ENCODE data around the gene TRIOBP.
"Not testable (repeated sequence)": the region's sequence is repeated elsewhere in the genome, so short reads cannot be mapped to it uniquely, and the experiment has no call there.

TRIOBP gene

DNA sequence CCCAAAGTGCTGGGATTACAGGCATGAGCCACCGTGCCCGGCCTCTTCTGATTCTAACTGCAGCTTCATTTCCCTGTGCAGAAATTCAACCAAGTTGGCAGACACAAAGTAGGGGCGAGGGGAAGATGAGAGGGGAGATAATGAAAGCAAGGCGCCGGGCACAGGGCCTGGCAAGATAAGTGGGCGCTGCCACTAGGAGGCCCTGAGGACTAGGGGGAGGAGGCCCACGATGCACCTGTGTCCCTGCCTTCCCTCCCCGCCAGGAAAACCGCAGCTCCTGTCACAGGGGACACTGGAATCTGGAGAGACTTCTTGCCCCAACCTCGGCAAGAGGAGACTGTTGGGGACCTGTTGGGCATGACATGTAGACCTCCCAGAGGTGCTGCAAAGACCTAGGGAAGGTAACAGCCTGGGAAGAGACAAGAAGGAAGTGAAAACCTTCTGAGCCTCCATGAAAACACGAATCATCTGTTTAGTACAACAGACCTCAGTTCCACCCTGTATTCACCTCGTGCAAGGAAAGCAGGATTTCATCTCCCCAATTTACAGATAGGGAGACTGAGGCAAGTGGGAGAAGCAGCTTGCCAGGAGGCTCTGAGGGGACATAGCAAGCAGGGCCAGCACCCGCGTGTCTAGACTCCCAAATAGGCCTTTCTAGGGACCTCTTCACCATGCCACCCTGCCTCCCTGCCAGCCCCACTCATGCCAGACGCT lies 24.5 kb upstream of the TRIOBP start:
- no peak for DNase-seq

DNA sequence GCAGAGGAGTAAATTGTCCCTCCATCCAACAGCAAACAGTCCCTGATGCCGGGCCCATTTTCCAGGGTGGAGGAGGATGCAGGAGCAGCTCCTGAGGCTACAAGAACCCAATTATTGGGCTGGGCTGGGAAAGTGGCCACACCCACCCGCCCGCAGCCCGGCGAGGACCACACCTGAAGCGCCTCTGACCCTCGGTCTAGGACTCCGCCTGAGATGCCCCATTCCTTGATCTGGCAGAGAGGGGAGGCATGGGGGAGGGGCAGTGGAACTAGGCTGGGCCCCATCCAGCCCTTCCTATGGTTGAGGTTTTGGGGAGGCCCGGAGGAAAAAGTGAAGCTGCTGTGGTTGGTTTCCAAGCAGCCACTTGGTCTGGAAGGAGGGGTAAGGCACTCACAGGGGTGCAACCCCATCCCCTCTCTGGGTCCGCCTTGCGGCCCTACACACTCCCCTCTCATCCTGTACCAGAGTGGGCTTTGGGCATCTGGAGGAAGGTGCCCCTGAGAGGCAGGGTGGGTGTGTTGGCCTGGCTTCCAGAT lies 23.9 kb upstream of the TRIOBP start:
- DNase-seq = no peak

DNA sequence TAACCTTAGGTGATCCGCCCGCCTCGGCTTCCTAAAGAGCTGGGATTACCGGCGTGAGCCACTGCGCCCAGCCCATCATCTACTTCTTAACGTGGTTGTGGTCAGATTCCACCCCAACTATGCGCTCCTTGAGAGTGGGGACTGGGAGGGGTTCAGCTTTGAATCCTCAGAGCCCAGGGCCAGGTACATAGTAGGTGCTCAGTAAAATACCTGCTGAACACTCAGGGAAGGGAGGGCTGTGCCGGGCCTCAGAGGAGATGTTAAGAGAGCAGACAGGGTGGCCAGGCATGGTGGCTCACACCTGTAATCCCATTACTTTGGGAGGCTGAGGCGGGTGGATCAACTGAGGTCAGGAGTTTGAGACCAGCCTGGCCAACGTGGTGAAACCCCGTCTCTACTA lies 22.6 kb upstream of the TRIOBP start:
- no peak for DNase-seq

DNA sequence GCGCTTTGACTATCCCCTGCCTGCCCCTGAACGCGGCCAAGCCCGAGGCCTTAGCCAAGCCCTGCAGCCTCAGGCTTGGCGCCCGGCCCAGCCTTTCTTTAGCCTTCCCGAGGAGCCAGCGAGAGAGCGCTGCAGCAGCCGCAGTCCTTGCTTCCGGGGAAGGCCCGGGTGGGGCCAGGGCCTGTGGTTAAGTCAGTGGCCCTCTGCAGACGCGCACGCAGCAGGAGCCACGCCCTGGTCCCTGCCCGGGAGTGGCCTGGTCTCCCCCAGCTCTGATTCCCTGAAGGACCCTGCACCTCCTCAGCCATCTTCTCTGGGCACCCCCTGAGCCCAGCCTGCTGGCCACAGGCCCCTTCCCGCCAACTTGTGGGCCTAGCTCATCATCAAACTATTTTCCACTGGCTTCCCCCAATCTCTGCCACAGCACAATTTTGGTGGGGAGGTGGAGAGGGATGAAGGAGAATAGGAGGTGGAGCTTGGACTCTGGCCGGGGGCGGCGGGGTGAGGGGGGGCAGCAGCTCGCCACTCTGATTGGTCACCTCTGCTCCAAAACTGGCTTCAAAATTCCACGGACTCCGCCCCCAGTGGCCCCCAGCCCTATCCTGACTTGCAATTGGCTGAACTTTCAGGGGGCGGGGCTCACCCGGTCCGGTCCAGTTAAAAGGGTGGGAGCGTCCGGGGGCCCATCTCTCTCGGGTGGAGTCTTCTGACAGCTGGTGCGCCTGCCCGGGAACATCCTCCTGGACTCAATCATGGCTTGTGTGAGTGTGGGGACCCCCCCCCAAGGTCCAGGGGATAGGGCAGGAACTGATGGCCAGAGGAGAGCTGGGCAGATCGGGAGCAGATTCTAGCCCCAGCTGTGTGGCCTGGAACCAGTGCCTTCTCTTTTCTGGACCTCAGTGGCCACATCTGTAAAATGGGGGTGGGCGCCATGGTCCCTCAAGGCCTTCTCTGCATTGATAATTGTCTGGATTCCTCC lies 21.6 kb upstream of the TRIOBP start, which contains the start of gene LGALS1:
LGALS1 (plus strand) TSS at position 686 of the 979 bp plus-strand sequence; CDS start at position 753, 67 bp downstream.
- peak; percentile 82 to 83 for DNase-seq

DNA sequence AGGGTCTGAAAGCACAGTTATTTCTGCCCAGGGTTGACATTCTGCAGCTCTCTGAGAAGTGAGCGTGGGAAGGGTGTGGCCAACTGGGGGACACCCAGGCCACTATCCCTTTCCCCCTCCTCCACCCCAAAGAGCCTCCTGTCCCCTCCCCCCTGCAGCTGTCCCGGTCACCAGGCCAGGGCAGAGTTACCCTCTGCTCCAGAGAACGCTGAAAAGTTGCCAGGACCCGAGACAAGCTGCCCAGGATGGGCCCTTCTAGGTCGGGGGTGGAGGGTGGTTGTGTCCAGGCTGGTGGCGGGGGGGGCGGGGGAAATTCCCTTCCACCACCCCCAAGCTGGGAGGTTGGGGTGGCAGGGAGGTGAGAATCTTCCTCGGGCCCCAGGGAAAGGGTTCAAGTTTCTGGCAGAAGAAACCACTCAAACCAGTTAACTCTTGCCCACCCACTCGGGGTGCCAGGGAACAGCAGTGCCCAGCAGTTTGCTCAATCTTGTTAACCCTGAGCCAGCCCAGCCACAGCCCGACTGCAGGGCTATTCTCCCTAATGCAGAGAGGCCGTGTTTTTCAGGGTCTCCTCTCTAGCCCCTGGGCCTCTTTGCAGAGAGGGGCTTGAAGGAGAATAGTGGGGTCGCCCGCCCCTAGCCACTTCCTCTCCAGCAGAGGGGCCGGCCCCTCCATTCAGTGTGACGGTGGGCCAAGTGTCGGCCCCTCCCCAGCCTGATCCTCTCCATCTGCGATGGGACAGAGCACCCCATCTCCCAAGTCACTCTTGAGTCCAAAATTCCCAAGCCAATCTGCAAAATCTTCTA lies 20.7 kb upstream of the TRIOBP start:
- DNase-seq = peak; percentile 11 to 23

DNA sequence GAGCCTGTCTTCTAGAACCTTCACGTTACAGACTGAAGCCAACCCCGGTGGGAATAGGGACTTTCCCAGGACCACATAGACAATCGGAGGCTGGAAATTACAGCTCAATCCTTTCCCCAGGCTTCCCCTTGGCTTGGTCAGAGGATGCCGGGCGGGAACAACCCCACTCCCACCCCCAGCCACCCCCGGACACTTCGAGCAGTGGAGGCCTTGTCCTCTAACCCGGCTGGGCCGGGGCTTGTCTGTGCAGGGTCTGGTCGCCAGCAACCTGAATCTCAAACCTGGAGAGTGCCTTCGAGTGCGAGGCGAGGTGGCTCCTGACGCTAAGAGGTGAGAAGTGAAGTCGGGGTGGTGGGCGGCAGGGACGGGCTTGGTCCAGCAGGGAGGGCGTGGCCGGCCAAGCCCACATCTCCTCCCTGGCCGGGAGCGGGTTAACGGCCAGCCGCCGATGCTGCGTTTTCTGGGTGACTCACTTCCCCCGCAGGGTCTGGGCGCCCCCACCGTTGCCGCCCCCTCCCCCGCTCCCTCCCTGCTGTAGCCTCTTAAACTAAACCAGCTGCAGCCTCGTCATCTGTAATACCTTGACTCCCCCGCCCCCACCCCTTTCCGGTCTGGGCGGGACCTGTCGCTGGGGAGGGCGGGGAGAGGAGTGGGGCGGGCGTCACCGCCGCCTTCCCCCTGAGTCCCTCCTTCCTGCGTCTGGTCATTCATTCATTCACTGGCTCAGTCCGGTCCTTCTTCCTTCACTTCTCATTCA lies 19.9 kb upstream of the TRIOBP start:
- peak; percentile 85 for DNase-seq

DNA sequence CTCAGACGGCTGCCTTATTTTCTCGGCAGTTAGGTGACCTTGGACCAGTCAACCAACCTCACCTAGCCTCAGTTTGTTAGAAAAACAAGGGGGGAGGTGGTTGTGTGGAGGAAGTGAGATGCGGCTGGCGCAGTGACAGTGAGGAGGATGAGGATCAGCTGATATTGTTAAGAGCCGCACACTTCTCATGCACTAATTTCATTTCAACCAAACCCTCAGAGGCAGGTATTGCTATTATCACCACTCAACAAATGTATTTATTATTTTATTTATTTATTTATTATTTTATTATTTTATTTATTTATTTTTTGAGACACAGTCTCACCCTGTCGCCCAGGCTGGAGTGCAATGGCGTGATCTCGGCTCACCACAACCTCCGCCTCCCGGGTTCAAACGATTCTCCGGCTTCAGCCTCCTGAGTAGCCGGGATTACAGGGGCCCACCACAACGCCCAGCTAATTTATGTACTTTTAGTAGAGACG lies 19.3 kb upstream of the TRIOBP start:
- DNase-seq = no peak

DNA sequence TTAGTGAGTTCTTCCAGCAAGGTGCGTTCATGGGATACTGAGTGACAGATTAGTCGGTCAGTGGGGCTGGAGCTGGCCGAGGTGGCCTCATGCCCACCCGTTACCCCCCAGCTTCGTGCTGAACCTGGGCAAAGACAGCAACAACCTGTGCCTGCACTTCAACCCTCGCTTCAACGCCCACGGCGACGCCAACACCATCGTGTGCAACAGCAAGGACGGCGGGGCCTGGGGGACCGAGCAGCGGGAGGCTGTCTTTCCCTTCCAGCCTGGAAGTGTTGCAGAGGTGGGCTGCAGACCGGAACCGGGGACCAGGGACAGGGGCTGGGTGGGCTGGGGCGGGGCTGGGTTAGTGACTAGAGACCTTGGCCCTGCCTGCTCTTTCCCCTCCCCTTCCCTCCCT lies 18.5 kb upstream of the TRIOBP start:
- DNase-seq = no peak

DNA sequence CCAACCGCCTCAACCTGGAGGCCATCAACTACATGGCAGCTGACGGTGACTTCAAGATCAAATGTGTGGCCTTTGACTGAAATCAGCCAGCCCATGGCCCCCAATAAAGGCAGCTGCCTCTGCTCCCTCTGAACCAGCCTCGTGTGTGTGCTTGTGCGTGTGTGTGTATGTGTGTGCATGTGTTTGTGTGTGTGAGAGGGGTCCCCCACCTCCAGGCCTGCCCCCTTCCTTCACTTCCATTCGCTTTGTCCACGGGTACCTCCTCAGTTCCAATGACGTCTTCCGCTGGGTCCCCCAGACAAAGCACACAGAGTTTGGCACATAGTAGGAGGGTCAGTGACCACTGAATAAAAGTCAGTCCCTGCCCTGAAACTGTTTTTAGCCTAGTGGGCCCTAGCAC lies 17.2 kb upstream of the TRIOBP start:
- no peak for DNase-seq

DNA sequence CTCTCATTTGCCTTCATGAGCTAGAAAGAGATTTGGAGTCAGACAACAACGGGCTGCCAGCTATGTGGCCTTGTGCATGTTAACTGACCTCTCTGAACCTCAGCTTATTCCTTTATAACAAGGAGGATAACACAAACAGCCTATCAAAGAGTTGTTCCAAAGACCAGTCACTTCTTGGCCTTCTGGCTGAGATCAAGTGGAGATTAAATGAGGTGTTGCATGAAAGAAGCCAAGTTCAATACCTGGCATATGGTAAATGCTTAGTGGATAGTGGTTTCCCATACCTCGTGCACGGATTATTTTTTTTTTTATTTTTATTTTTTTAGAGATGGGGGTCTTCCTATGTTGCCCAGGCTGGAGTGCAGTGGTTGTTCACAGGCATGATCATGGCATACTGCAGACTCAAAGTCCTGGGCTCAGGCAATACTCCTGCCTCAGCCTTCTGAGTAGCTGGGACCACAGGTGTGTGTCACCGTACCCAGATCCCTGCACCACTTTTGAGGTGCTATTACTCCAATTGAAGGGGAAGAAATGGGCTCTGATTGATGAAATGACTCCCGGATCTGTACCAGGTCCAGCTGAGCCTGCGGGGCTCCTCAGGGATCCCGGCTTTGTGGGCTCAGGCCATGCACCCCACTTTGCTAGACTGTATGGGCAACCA lies 16.5 kb upstream of the TRIOBP start:
- no peak for DNase-seq

DNA sequence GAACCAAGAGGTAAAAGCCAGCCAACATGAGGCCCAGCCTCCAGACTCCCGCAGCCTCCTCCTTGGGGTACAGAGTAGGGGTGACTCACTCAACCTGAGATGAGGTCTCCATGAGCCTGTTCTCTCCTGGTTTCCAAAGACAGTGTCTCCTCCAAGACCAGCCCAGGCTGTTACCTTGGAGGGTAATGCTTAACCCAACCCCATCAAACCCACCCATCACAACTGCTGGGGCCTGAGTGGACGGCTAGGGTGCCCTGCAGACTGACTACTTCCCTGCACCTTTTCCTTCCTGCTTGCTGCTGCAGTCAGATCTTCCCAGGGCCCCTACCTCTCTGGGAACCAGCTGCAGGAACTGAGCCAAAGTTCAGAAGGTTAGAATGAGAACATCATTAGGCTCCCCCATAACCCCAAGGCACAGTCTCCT lies 15.8 kb upstream of the TRIOBP start:
- no peak for DNase-seq

DNA sequence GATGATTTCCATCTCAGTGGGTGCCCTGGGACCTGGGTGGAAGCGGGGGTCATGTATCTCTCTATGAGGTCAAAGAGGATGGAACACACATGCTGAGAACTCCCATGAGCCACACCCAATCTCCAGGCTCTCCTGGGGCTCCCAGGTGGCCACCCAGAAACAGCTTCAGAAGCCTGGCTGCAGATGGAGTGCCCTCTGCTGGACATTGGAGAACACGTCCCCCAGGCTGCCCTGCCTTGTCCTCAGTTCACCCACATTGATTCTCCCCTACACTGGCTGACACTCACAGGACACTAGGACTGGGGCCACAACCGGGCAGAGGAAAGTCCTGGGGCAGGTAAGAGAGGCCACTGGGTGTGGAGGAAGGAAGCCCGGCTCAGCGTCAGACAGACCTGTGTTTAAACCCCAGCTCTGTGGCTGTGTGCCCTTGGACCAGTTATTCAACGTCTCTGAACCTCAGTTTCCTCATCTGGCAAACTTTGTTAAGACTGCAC lies 15.2 kb upstream of the TRIOBP start:
- DNase-seq = peak; percentile 59 to 72

DNA sequence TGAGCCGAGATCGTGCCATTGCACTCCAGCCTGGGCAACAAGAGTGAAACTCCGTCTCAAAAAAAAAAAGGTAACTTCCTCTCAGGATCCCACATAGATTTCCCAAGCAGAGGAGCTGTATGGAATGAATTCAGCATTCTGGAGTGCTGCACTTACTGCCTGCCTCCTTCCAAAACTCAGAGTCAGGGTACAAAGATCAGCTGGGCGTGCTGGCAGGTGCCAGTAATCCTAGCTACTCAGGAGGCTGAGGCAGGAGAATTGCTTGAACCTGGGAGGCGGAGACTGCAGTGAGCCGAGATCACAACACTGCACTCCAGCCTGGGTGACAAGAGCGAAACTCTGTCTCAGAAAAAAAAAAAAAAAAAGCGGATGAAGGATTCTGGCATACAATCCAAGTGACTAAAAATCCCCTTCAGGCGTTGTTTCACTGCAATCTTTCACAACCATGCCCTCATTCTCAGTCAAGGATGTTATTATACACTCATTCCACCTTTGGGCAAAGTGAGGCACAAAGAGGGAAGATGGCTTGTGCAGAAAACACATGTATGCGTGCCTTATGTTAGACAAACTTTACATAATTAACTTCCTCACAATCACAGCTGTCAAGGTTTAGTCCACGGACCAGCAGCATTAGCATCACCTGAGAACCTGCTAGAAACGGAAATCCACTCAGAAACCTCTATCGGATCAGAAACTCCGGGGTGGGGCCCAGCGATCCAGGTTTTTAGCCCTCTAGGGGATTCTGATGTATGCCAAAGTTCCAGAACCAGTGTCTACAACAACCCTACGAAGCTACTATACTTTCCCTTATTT lies 11.8 kb upstream of the TRIOBP start:
- DNase-seq = no peak

DNA sequence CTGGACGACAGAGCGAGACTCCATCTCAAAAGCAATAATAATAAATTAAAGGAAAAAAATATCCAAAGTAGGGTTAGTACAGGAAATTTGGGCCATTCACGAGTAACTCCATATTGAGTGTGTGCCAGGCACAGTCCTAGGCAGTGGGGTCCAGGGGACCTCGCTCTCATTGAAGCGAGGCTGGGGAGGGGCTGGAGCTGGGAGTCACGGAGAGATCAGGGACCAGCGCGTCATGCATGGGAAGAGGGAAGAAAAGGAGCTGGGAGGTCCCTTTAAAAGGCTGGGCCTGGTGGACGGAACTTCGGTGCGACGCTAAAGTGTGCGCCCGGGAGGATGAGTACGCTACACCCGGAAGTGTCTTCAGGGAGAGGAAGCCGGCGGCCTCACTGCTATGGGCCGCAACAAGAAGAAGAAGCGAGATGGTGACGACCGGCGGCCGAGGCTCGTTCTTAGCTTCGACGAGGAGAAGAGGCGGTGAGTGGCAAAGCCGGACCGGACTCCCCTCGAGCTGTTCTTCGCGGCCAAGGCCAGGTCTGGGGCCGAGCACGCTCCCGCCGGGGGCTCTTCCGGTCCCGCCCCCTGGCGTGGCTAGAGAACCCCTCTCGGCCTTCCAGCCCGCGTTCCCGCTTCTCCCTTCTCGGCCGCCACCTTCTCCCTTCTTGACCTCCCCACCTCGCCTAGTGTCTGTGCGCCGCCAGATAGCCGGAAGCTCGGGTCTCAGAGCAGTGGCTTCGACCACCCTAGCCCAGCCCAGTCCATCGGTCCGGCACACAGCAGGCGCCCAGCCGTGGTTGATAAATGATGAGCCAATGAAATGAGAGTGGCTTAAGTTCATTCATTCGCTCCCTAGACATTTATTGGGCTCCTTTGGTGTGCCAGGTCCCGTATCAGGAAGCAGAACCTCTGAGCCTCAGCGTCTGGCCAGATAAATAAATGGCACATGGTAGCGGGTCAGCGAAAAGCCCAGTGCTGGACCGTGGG lies 10.6 kb upstream of the TRIOBP start, which contains the start of gene NOL12:
NOL12 (plus strand) TSS at position 342 of the 981 bp plus-strand sequence; CDS start at position 392, 50 bp downstream.
- DNase-seq = peak; percentile 72 to 75

DNA sequence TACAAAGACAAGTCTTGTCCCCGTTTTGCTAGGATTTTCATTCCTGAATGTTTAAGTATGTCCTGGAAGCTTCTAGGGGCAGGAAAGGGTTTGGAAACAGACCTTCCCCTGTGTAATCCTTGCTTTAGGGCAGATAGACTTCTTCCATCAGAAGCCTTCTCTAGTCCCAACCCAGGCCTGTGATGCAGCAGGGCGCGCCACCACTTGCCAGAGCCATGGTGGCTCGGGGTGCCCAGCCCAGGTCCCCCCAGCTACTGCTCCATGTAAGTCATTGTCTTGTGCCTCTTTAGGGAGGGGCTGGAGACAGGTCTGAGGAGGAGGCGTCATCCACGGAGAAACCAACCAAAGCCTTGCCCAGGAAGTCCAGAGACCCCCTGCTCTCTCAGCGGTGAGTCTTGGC lies 6.4 kb upstream of the TRIOBP start:
- no peak for DNase-seq

DNA sequence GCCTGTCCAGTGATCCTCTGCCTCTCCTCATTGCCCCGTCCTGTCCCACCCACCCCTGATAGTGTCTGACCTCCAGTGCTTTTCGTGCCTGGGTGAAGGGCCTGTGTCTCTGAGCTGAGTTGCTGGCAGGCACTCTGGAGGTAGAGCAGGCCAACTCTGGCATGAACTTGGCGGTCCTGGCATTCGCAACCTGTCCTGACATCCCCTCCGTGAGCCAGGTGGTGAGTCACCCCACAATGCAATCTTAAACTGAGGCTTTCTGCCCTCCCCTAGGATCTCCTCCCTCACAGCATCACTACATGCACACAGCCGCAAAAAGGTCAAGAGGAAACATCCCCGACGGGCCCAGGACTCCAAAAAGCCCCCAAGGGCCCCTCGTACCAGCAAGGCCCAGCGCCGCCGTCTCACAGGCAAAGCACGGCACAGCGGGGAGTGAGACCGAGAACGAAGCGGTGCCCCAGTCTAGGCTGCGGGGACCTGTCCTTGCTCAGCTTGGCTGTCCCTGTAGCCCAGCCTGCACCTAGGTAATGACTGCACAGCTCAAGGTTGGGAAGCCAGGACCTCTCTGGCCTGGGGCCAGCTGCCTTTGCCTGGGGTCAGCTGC lies 5.8 kb upstream of the TRIOBP start:
- DNase-seq = no peak

DNA sequence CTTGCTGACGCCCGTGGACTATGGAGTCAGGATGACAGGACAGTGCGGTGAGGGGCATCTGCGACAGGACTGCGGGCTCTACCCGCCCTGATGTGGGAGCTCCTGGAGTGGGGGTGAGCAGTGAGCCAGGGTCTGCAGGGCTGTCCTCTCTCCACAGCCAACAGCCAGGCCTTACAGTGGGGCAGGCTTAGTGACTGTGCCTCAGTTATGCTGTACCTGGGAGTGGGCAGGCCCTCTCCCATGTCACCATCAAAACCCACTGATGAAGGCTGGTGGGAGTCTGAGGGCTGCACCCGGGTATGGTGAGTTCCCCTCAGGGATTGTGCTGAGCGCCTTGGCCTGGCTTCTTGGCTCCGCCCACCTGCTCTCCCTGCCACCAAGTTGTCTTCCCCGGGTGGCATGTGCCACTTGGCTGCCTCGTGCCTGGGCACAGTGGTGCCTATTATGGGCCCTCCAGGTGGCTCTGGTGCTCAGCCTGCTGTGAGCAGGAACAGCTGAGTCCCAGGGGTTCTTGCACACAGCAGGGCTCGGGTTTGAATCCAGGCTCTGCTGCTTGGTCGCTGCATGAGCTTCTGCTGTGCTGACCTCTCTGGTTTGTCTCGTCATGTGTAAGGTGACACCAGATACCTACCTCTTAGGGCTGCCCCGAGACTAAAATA lies 4.1 kb upstream of the TRIOBP start:
- DNase-seq = no peak

DNA sequence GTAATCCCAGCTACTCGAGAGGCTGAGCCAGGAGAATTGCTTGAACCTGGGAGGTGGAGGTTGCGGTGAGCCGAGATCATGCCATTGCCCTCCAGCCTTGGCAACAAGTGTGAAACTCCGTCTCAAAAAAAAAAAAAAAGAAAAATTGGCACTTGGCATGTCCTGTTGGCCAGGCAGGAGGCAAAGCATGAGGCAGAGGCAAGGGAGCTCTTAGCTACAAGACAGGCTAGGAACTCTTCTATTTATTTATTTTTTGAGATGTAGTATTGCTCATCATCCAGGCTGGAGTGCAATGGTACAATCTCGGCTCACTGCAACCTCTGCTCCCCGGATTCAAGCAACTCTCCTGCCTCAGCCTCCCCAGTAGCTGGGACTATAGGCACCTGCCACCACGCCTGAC lies 2.7 kb upstream of the TRIOBP start:
- not testable (repeated sequence) for DNase-seq
